GM23338 (cell line): ENCODE results near the gene LEFTY2.

Experiments
- CTCF ChIP-seq, 2 experiments: fragments of 200-600 bp in 1 of 2; sonication (generic) in 1 of 2; conservative IDR thresholded peaks; 2 replicates each; pipeline versions ENCODE4 v1.5.1 to v1.6.1; 2016 to 2017; ENCODE audit warnings: antibody characterized with exemption in 2 of 2, low read depth in 2 of 2, mild to moderate bottlenecking in 2 of 2, moderate library complexity in 1 of 2
- EZH2 ChIP-seq: fragments of 200-600 bp; sonication (generic); IDR thresholded peaks from one replicate; pipeline ENCODE4 v1.8.0; 2017; ENCODE audit warnings: antibody characterized with exemption, mild to moderate bottlenecking, low read depth; ENCODE audit not compliant: unreplicated experiment
- EZH2phosphoT487 ChIP-seq: fragments of 200-600 bp; sonication (generic); IDR thresholded peaks from one replicate; pipeline ENCODE4 v1.8.1; 2018; ENCODE audit warnings: antibody characterized with exemption; ENCODE audit not compliant: unreplicated experiment
- JUNB ChIP-seq: IDR thresholded peaks from one replicate; pipeline ENCODE4 v1.6.1; 2016; ENCODE audit warnings: antibody characterized with exemption; ENCODE audit not compliant: unreplicated experiment
- NANOG ChIP-seq: IDR thresholded peaks from 2 replicates; pipeline ENCODE4 v1.6.1; 2016; ENCODE audit warnings: antibody characterized with exemption, borderline replicate concordance
- POLR2AphosphoS5 ChIP-seq: IDR thresholded peaks from 2 replicates; pipeline ENCODE4 v1.6.1; 2016; ENCODE audit warnings: antibody characterized with exemption, low read depth
- REST ChIP-seq: IDR thresholded peaks from one replicate; pipeline ENCODE4 v1.6.1; 2018; ENCODE audit warnings: antibody characterized with exemption; ENCODE audit not compliant: unreplicated experiment
- ZNF114 ChIP-seq: fragments of 250-450 bp; sonication (Bioruptor Pico); IDR thresholded peaks from 2 replicates; pipeline ENCODE4 v1.5.0; 2020; ENCODE audit warnings: mild to moderate bottlenecking, moderate library complexity
- ZNF331 ChIP-seq: fragments of 250-450 bp; sonication (Bioruptor Pico); IDR thresholded peaks from 2 replicates; pipeline ENCODE4 v1.5.0; 2020; ENCODE audit warnings: low read depth, mild to moderate bottlenecking, moderate library complexity

GRCh38 chr1:225941942-225942222, 862 bp upstream of the LEFTY2 start:
- no peak for TF ChIP-seq CTCF (conservative IDR thresholded peaks at IDR 0.05; ENCODE audit: low read depth in 2 of 2)
- no peak for TF ChIP-seq ZNF331
- TF ChIP-seq REST, result no peak
- no peak for TF ChIP-seq EZH2phosphoT487
- TF ChIP-seq EZH2, result no peak
- TF ChIP-seq ZNF114, result no peak
- TF ChIP-seq POLR2AphosphoS5, result no peak
- no peak for TF ChIP-seq JUNB
- no peak for TF ChIP-seq NANOG
